ENCODE measurements around the gene ANKRD33.

ANKRD33 gene, protein sequence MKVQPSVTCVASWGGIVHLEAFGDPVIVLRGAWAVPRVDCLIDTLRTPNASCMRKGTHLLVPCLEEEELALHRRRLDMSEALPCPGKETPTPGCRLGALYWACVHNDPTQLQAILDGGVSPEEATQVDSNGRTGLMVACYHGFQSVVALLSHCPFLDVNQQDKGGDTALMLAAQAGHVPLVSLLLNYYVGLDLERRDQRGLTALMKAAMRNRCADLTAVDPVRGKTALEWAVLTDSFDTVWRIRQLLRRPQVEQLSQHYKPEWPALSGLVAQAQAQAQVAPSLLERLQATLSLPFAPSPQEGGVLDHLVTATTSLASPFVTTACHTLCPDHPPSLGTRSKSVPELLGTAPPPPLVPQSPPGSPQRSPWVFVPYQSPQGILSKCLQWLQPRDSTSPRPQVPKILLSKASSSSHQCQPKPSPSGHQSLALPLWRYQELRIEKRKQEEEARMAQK

DNA sequence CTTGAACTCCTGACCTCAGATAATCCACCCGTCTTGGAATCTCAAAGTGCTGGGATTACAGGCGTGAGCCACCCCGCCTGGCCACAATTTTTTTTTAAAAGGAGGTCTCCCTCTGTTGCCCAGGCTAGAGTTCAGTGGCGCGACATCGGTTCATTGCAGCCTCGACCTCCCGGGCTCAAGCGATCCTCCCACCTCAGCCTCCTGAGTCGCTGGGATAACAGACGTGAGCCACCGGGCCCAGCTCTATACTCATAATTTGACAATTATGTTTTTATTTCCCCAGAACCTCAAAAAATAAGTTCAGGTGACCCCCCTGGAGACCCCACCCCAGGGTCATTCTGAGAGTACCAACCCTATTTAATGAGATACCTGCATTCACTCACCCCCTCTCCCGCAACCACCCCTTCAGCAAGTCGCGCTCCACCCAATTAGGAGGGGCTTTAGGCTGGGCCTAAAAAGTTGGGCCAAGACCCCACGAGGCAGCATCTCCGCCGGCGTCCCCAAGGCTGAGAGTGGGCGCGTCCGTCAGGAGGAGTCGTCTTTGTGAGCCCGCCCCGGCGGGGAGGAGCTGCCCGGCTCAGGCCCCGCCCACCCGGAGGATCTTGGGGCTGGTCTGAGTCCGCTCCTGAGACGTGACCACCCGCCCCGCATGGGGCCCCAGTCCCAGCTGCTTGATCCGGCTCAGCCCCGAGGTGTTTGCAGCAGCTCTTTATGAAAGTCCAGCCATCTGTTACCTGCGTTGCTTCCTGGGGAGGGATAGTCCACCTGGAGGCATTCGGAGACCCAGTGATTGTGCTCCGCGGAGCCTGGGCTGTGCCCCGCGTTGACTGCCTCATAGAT is at the start of gene ANKRD33:
Gene ANKRD33, plus strand, starts transcription at position 628 of the 840 bp plus-strand sequence. Its CDS starts 84 bp downstream, at position 712.
- DNase-seq, result peak; percentile 87 to 97

DNA sequence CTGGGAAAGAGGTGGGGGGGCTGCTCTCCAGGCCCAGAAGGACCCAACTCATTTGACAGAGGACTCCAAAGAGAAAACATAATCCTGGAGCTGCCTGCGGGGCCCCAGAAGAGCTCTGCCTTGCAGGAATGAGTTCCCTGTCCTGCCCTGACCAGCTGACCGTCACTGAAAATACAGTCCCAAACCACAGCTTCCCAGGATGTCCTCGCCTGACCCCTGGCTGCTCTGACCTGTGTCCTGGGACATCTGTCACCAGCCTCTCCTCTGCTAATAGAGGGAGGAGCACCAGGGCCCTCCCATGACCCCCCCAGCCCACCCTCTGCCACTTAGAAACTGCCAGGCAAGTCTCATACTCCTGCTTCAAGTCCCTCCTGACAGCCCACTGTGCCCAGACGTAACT is 49.1 kb upstream of the ANKRD33 start:
- no peak for DNase-seq

DNA sequence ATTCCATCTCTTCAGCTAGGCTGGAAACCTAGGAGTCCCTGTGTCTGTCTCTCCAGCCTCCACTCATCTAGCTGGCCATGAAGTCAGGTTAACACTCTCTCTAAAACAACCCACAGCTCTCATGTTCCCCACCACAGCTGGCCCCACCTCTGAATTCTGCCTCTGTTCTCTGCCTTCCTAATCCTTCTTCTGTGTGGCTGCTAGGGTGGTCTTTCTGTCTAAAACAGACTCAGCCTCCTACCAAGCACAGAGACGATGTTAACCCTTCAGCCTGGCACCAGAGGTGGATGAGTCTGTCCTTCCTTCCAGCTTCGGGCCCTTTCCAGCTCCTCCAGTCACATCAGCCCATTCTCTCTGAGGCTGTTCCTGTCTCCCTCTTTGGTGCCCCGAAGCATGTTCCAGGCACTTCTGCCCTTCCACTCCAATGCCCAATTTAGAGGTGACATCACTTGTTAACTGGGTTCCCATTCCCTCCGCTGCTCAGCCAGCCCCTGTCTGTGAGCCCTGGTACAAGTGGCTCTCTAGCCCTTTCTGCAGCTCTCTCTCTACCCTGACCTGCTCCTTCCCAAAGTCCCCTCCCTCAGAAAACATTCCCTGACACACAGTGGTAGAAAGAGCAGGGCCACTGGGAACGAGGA is 48.5 kb upstream of the ANKRD33 start:
- no peak for DNase-seq

DNA sequence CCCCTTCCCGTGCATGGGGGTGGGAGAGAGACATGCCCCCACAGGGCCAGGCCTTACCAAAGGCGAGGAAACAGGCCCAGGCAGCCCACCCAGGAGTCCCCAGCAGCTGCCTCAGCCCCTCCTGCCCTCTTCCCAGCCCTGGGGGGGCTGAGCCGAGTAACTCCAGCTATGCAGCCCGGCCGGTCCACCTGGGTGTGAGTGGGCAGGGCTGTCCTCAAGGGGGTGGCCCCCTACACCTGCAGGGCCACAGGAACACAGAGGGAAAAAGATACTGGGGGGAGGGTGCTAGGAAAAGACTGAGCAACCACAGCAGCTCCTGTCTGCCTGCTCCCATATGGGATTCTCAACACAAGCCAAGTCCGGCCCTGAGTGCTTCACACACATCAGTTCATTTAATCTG is 46.9 kb upstream of the ANKRD33 start:
- no peak for DNase-seq

DNA sequence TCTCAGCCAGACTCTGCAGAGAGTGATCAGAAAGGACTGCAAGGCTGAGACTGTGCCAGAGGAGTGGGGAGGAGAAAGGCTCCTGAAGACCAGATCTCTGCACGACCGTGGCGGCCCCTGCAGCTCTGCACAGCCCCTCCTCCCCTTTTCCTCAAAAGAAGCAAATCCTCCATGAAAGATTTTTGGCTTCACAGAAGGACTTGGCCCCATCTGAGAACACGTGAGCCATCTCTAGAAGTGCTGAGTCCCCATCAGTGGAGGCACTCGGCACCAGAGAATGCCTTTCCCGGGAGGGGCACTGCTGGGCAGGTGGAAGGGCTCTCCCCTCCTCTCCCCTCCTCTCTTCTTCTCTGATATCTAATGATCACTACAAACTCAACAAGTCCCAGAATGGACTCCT is 46.2 kb upstream of the ANKRD33 start:
- no peak for DNase-seq

DNA sequence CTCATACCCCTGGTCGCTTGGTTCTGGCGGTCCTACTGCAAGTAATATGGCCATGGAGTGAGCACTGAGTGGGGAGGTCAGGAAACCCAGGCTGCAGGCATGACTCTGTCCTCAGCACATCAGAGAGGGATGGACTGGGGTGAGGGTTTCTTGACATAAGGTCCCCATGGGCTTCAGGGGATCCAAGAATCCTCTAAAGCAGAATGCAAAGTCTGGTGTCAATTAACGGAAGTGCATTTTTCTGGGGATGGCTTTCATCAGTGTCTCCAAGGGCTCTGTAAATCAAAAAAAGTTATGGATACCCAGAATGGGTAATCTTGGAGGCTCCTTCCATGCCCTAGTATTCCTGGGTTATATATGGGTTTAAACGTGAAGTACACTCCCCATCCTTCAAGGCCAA is 43.0 kb upstream of the ANKRD33 start:
- no peak for DNase-seq

DNA sequence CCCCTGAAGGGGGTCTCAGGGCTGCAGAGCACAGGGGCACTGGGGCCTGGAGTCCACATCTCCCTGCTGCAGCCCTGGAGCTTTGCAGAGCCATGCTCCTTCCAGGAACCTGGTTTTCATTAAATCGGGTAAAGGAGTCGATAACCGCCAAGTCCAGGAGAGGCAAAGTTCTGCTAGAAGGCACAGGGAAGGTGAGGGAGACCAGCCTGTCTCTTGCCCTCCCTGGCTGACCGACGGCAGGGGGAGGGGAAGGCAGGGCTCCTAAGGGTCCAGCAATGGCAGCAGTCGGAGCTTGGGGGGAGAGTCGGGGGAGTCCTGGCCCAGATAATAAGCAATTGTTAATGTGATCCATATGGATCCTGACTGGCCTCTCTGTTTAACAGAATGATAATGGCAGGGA is 42.4 kb upstream of the ANKRD33 start:
- no peak for DNase-seq

DNA sequence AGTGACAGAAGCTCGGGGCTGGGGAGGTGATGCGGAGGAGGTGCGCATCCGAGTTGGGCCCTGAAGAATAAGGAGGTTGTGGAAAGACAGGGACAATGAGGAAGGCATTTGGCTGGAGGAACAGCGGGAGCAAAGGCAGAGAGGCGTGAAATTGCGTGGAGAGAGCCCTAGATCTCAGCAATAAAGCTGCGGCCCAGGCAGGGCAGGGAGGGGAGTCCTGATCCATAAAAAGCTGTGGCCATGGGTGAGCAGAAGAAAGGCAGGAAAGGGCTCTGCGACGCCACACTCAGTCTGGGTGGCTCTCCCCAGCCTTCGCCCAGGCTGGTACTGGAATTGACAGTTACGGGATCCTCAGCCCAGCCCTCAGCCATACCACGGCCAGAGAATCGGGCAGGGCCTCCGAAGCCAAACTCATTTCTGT is 41.6 kb upstream of the ANKRD33 start:
- no peak for DNase-seq

DNA sequence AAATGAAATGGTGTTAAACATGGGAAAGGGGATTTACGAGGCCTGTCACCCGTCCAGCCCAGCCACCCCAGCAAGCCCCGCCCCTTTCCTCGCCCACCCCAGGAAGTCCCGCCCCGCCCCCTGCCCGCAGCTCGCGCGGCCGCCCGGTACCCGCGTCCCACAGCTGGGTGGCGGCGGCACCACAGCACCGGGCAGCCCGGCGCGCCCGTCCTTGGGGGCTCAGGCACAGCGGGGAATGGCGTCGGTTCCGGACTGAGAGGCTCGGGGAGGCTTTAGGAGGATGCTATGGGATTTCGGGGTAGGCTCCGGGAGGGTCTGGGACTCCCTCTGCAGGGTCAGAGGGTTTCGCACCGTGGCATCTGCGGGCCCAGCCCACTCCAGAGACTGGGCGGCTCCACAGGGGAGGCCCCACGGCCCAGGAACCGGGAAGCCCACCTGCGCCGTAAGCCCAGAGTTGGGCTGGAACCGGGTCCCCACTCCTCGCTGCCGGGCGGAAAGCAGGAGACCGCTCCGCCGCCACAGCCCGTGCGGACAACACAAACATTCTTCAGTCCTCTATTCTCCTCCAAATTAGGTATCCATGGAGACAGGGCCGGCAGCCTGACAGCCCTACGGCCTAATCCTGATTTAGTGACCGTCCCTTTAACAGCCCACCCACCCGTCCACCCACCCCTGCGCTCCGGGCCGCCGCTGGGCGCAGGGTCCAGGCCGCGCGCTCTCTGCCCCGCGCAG is 40.8 kb upstream of the ANKRD33 start:
- DNase-seq, result peak in 1 of 2 experiments; percentile 47

DNA sequence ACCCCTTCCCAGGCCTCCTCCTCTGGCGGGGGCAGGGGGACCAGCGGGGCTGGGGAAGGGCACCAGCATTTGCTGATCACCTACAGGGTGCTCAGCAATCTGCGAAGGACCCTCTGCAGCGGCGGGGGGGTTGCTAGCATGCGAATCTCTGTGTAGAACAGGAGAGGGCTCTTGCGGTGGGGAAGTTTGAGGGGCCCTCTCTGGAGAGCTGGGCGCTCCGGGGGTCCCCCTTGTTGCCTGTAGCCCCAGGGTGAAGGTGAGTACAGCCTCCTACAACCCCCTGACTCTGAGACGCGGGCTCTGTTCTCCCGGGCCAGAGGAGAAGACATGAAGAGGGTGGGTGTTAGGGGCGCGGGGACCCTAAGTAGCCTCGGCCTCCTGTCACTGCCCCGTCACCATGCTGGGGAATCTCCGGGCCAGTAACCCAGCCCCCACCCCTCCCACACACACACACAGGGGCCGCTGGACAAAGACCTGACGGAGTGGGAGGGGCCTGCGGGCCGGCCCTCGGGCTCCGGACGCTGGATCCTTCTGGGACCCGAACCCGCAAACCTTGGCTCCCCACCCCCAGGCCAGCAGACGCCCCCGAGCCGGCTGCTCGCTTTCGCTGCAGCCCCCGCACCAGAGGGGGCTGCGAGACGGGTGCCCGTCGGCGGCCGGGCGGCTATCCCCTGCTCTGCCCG is 40.1 kb upstream of the ANKRD33 start:
- peak in 1 of 2 experiments; percentile 38 for DNase-seq

DNA sequence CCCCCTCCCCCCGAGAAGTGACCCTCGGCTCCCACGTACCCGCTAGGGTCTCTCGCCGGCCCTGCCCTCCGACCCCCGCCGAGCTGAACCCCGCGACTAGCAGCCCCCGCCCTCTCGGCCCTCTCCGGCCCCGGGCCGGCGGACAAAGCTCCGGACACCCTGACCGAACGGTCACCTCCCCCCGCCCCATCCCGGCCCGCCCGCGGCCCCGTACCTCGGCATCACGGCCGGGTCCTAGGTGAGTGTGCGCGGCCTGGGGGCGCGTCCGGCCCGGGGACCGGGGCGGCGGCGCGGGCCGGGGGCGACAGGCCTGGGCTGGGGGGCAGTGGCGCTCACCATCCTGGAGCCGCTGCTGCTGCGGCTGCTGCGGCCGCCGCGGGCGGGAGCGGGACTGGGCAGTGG is 39.6 kb upstream of the ANKRD33 start, which contains the start of gene FIGNL2:
Gene FIGNL2, minus strand, starts transcription at position 393 of the 402 bp plus-strand sequence. CDS start 26,305 bp downstream, outside the sequence.
- DNase-seq, result no peak

DNA sequence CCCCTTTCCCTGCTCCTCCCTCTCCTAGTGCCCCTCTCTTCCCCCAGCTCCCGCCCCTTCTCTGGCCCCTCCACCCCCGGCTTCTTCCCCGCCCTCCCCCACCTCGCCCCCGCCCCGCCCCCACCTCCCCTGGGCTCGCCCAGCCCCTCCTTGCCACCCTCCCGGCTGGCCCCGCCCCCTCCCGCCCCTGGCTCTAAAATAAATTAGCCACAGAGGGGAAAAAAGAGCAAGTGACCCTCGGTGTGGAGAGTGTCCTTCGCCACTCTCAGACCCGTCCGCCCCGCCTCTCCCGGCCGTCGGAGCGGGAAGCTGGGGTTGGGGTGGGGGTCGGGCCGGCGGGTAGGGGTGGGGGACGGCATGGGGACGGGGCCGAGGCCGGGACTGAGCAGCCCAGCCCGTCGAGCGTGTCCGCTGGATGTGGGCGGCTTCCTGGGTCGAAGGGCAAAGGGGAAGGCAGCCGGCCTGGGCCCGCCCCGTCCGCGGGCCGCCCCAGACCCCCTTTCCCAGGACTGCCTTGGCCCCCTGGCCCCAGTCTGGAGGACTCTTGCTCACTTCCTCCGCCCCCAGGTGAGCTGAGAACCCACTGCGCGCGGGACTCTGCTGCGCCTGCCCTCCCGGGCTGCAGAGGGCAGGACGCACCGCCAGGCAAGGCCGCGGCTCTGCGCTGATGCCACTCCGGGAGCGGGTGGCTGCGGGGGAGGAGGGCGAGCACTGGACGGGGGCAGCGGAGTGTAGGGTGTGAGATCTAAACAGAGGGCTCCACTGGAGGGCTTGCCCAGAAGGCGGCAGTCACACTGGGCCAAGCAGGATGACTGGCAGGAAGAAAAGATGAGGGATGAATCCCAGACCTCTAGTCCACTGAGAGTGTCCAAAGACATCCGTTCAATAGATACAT is 38.8 kb upstream of the ANKRD33 start:
- no peak for DNase-seq

DNA sequence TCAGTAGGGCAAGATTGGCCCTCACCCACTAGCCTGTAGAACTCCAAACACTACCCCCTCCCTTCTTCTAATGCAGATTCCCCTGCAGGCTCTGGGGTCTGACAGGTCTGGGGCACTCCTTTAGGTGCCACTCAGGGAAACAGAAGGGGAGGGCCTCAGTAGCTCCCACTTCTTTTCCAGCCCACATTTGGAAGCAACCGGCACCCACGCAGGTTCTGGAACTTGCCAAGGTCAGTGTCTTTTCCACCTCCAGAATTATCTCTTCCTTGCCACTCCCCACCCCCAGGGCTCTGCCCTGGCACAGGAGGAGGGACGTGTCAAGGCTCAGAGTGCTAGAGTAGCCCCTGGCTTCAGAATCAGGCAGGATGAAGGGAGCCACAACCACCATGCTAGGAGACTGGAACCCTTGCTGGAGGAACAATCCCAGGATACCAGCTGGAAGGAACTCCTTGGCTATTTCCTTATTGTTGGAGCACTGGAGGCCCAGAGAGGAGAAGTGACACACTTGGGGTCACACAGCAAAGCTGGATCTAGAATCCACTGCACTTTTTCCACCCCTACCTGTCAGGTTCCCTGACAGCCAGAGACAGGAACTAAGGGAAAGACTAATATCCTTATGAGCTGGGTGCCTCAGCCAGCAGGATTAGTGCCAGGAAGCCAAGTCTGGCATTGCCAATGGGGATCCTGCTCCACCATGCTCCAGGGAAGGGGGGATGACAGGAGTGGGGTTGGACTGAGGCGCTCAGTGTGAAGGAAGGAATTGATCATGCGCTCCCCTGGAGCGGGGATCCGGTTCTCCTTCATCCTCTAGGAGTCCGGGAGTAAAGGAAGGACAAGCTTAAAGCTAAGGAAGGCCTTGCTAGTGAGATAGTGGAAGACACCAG is 37.6 kb upstream of the ANKRD33 start:
- no peak for DNase-seq

DNA sequence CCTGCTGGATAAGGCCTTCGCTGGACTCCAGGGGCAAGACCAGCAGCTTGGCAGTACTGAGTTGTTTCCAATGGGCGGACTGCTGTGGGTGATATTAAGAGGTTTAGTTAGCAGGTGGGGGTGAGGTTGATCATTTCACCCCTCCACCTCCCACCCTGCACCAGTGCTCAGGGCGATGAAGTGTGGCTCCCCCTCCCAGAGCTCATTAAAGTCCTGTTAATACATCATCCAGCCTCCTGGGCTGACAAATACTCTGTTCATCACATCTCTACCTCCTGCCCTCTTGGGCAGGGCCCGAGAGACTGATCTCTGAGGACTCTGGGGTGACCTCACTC is 37.0 kb upstream of the ANKRD33 start:
- DNase-seq, result no peak

DNA sequence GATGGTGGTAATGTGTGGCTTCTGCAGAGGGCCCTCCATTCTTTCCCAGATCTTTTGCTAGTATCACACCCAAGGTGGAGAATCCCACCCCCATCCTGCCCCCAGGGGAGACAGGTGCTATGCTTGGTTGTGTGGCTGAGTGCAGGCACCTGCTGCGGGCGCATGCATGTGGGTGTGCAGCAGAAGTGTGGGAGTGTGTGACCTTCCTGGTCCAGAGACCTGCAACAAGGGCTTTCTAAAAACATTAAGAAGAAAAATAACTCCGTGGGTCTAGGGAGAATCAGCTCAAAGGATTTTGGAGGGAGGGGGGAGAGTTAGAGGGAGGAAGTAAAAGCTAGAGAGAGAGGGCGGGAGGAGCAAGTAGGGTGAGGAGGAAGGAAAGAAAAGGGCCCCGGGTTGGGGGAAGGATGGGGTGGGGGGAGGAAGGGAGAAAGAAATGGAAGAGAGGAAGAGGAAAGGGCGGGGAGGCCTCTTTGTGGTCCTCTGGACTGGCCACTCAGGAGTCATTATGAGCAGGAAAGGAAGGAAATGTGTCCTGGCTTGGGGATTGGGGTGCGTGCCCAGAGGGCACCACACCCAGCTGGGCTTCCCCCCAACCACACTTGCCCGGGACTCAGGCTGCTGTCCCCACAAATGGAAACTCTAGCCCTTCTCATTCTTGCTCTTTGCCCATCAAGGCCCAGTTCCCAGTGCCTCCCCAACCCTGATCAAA is 36.3 kb upstream of the ANKRD33 start:
- no peak for DNase-seq

DNA sequence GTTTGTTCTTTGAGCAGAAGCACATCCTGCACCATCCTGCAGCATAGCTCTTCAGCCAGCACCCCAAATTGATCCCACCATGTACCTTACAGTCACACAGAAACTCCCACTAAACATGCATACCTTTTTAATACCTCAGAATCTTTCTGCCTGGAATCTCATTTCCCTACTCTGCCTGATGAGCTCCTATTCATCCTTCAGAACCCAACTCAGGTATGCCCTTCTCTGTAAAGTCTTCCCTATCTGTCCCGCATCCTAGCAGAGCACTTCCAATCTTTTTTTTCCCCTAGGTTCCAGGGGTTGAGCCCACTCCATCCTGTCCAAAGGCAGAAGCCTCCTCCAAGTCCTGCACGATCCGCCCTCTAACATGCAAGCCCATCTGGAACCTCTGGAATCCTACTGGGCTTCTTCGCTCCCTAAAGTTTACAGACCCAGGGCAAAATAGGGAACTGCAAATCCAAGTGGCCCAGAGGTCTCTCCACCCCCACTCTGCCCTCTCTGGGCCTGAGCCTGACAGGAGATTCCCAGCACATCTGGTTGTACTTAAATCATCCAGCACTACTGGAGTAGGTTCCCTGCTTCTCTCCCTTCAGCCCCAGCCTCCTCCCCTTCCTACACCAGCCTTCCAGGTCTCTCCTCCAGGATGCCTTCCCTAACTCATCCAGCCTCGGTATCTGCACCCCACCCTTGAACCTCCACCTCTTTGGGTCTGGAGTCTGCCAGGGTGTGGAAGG is 35.3 kb upstream of the ANKRD33 start:
- no peak for DNase-seq

DNA sequence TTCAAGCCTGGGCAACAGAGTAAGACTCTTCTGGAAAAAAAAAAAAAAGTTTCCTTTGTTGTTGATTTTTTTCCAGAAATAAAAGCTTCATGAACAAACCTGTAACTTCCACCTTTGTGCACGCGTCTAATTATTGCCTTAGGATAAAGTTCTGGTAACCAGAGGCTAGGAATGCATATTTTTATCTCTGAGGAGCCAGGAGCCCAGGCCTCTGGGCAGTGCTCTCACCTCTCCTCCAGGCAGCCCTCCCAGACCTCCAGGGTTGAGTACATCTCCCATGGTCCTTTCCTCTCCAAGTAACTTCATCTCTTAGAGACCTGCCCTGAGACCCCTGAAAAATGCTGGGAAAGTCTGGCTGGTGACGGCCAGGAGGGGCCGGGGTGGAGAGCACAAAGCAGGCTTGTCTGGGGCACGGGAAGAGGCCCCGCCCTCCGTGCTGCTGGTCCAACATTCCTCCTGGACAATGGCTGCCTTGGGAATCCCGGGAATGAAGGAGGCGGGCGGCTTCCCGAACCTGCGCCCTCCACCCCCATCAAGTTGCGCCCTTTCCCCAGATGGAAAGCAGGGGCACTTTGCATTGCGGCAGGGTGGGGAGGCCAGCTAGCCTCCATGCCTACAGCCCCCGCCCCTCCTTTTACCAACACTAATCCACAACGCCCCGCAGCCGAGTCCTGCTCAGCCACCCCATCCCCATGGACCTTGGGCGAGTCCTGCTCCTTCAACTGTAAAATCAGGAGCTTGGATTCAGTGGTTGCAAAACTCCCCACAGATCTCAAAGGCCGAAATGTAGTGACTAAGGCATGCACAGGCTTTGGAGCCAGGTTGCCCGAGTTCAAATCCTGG is 32.1 kb upstream of the ANKRD33 start:
- DNase-seq, result no peak

DNA sequence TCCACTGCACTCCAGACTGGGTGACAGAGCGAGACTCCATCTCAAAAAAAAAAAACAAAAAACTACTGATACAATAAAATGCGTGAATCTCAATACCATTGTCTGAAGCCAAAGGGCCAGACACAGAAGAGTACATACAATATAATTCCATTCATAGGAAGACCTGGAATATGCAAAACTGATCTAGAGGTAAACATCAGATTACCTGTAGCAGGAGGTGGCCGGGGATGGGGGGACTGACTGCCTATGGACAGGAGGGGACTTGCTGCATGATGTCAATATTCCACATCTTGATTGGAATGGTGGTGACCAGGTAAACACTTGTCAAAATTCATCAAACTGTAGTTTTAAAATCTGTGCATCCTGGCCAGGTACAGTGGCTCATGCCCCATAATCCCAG is 26.9 kb upstream of the ANKRD33 start:
- DNase-seq, result no peak
